HUES64 (cell line): ENCODE results near the gene MLF2.
"Not testable (repeated sequence)": the region's sequence is repeated elsewhere in the genome, so short reads cannot be mapped to it uniquely, and the experiment has no call there.

Source experiments
- H3K27ac ChIP-seq: 2 replicates; pipeline ENCODE4 v1.7.0; 2013; ENCODE audit warnings: low read depth, low read length, inconsistent platforms
- H3K27me3 ChIP-seq: 2 replicates; pipeline ENCODE4 v1.6.1; 2013; ENCODE audit warnings: mild to moderate bottlenecking, low read length; ENCODE audit not compliant: insufficient read depth
- H3K36me3 ChIP-seq: 2 replicates; pipeline ENCODE4 v1.6.1; 2013; ENCODE audit warnings: mild to moderate bottlenecking, low read length; ENCODE audit not compliant: insufficient read depth
- H3K4me1 ChIP-seq: 2 replicates; pipeline ENCODE4 v1.6.1; 2013; ENCODE audit warnings: mild to moderate bottlenecking, low read length, moderate library complexity; ENCODE audit not compliant: insufficient read depth
- H3K4me3 ChIP-seq: 2 replicates; pipeline ENCODE4 v1.5.1; 2013; ENCODE audit warnings: mild to moderate bottlenecking, low read length, moderate library complexity
- H3K9ac ChIP-seq: 2 replicates; pipeline ENCODE4 v1.6.1; 2013; ENCODE audit warnings: mild to moderate bottlenecking, low read depth, low read length
- H3K9me3 ChIP-seq: 2 replicates; pipeline ENCODE4 v1.6.1; 2013; ENCODE audit warnings: low read depth, low read length; ENCODE audit not compliant: insufficient read depth
- WGBS: fragments of 150-250, 120-280 bp; methylation state at CpG from one replicate; pipeline ENCODE4 v1.1.7; 2013; ENCODE audit warnings: missing lambda C conversion rate; 5-methylcytosine and 5-hydroxymethylcytosine counted together

Gene MLF2

GRCh38 chr12:6723607-6724408, 29.1 kb downstream of the MLF2 start, which contains the start of gene COPS7A:
Gene COPS7A, plus strand, starts transcription at chr12:6724046. Its CDS starts 611 bp downstream, at chr12:6724657.
- whole genome bisulfite sequencing = under 1% methylated on average over 49 of the region's 49 CpGs
- no peaks in the 10 kb centered on the region; the same call in 1 of the 2 replicates for H3K27me3 ChIP-seq
- no peaks in the 10 kb centered on the region for H3K9me3 ChIP-seq
- peak within 1 kb of the TSS; percentile 79 for H3K9ac ChIP-seq
- H3K36me3 ChIP-seq = peaks cover 15% of the 10 kb centered on the region
- peak within 1 kb of the TSS; percentile 70 for H3K4me3 ChIP-seq
- H3K4me1 ChIP-seq = no peaks in the 10 kb centered on the region; the same call in 1 of the 2 replicates
- peak within 1 kb of the TSS; percentile 84 for H3K27ac ChIP-seq

- no peak overlapping the region for H3K27ac ChIP-seq
- no peaks in the 10 kb centered on the region; the same call in 1 of the 2 replicates for H3K4me1 ChIP-seq
- peaks cover 5% of the 10 kb centered on the region for H3K36me3 ChIP-seq
- 93% methylated on average over 2 of the region's 3 CpGs for WGBS
- H3K4me3 ChIP-seq = peak overlapping the region; percentile 70
- no peaks in the 10 kb centered on the region for H3K9me3 ChIP-seq
- H3K9ac ChIP-seq = no peak overlapping the region
- no peaks in the 10 kb centered on the region; the same call in 1 of the 2 replicates for H3K27me3 ChIP-seq
These were observed 30.1 kb downstream of the MLF2 start for GRCh38 chr12:6722863-6723262.

- WGBS = 90% methylated on average over 10 of the region's 10 CpGs
- Histone ChIP-seq H3K9ac (no peak overlapping the region), H3K9me3 (no peaks in the 10 kb centered on the region), H3K4me3 (no peak overlapping the region), H3K27me3 (no peaks in the 10 kb centered on the region; the same call in 1 of the 2 replicates), H3K4me1 (no peaks in the 10 kb centered on the region), H3K36me3 (no peaks in the 10 kb centered on the region), H3K27ac (no peak overlapping the region)
These were observed 36.0 kb downstream of the MLF2 start for GRCh38 chr12:6716874-6717437.

- H3K9me3 ChIP-seq, H3K27ac ChIP-seq, H3K27me3 ChIP-seq, H3K9ac ChIP-seq, H3K36me3 ChIP-seq, H3K4me1 ChIP-seq, H3K4me3 ChIP-seq: not testable (repeated sequence)
- WGBS = 90% methylated on average over 29 of the region's 41 CpGs
These were observed 36.7 kb downstream of the MLF2 start for GRCh38 chr12:6716031-6716873.

- Histone ChIP-seq H3K27me3 (no peaks in the 10 kb centered on the region), H3K4me3 (no peak overlapping the region), H3K9ac (no peak overlapping the region), H3K4me1 (no peaks in the 10 kb centered on the region), H3K36me3 (no peaks in the 10 kb centered on the region), H3K27ac (no peak overlapping the region), H3K9me3 (no peaks in the 10 kb centered on the region)
- 94% methylated on average over 16 of the region's 16 CpGs for WGBS
These were observed 44.0 kb downstream of the MLF2 start for GRCh38 chr12:6708960-6709394.

GRCh38 chr12:6708351-6708750, 44.6 kb downstream of the MLF2 start:
- H3K4me3 ChIP-seq, H3K9me3 ChIP-seq, H3K9ac ChIP-seq, H3K27me3 ChIP-seq, H3K36me3 ChIP-seq, H3K4me1 ChIP-seq, H3K27ac ChIP-seq: not testable (repeated sequence)
- WGBS = 95% methylated on average over 21 of the region's 21 CpGs

- Histone ChIP-seq H3K4me3 (no peak overlapping the region), H3K4me1 (peaks cover 4% of the 10 kb centered on the region; the same call in 1 of the 2 replicates), H3K27ac (no peak overlapping the region), H3K27me3 (peaks cover 20% of the 10 kb centered on the region), H3K9me3 (no peaks in the 10 kb centered on the region), H3K9ac (no peak overlapping the region), H3K36me3 (no peaks in the 10 kb centered on the region)
- WGBS = 14% methylated on average over 10 of the region's 10 CpGs
These were observed 49.3 kb downstream of the MLF2 start for GRCh38 chr12:6703631-6704030.

GRCh38 chr12:6701078-6701768, 51.7 kb downstream of the MLF2 start:
- H3K27me3 ChIP-seq = peaks cover 20% of the 10 kb centered on the region
- no peaks in the 10 kb centered on the region for H3K9me3 ChIP-seq
- peaks cover 2% of the 10 kb centered on the region; the same call in 1 of the 2 replicates for H3K36me3 ChIP-seq
- H3K4me1 ChIP-seq = peaks cover 4% of the 10 kb centered on the region; the same call in 1 of the 2 replicates
- H3K9ac ChIP-seq = peak overlapping the region; percentile 55; the same call in 1 of the 2 replicates
- H3K4me3 ChIP-seq = peak overlapping the region; percentile 84
- WGBS = 26% methylated on average over 13 of the region's 13 CpGs
- H3K27ac ChIP-seq = no peak overlapping the region

GRCh38 chr12:6700646-6701051, 52.3 kb downstream of the MLF2 start, which contains the start of gene PIANP:
Gene PIANP, minus strand, starts transcription at chr12:6700815. Its CDS starts 2,754 bp downstream, at chr12:6698061.
- H3K9ac ChIP-seq = peak within 1 kb of the TSS; percentile 55; the same call in 1 of the 2 replicates
- H3K4me3 ChIP-seq = peak within 1 kb of the TSS; percentile 84
- H3K4me1 ChIP-seq = peaks cover 4% of the 10 kb centered on the region; the same call in 1 of the 2 replicates
- under 1% methylated on average over 43 of the region's 43 CpGs for WGBS
- H3K27me3 ChIP-seq = peaks cover 20% of the 10 kb centered on the region
- no peaks in the 10 kb centered on the region for H3K9me3 ChIP-seq
- no peak within 1 kb of the TSS for H3K27ac ChIP-seq
- peaks cover 2% of the 10 kb centered on the region; the same call in 1 of the 2 replicates for H3K36me3 ChIP-seq

- Histone ChIP-seq H3K9me3 (no peaks in the 10 kb centered on the region), H3K9ac (peak overlapping the region; percentile 48; the same call in 1 of the 2 replicates), H3K4me1 (peaks cover 4% of the 10 kb centered on the region; the same call in 1 of the 2 replicates), H3K27ac (no peak overlapping the region), H3K4me3 (peak overlapping the region; percentile 84), H3K27me3 (peaks cover 20% of the 10 kb centered on the region), H3K36me3 (peaks cover 2% of the 10 kb centered on the region; the same call in 1 of the 2 replicates)
- WGBS = under 1% methylated on average over 65 of the region's 65 CpGs
These were observed 52.8 kb downstream of the MLF2 start for GRCh38 chr12:6699989-6700645.
